Ascending aorta (tissue), 2 donors: ENCODE measurements around the gene ORM1. TPM values are rescaled to one million over a fixed set of nuclear protein-coding genes. Genes with fewer than 3 reads are reported as not detected.
A peak's percentile ranks its signal among the peaks of the same experiment; 100 is the strongest.

Experiments
- DNase-seq, 2 donors: peaks; one replicate each; pipeline ENCODE4 v3.0.0-alpha.2; 2019; ENCODE audit warnings: low spot score in 2 of 2
- H3K27ac ChIP-seq, 2 donors: fragments of 200-600 bp; sonication (generic); one replicate each; pipeline ENCODE4 v1.5.1; 2016 to 2017; ENCODE audit warnings: mild to moderate bottlenecking in 1 of 2
- H3K27me3 ChIP-seq: fragments of 200-600 bp; sonication (generic); one replicate; pipeline ENCODE4 v1.5.1; 2017
- H3K36me3 ChIP-seq, 2 donors: fragments of 200-600 bp; sonication (generic); one replicate each; pipeline ENCODE4 v1.5.1; 2016
- H3K4me1 ChIP-seq, 2 donors: fragments of 200-600 bp; sonication (generic); one replicate each; pipeline ENCODE4 v1.5.1; 2016 to 2017; ENCODE audit warnings: mild to moderate bottlenecking in 1 of 2
- H3K4me3 ChIP-seq, 2 donors: fragments of 200-600 bp; sonication (generic); one replicate each; pipeline ENCODE4 v1.5.1; 2016 to 2017; ENCODE audit warnings: mild to moderate bottlenecking in 1 of 2
- H3K9me3 ChIP-seq, 2 donors: fragments of 200-600 bp; sonication (generic); one replicate each; pipeline ENCODE4 v1.5.1; 2016
- CTCF ChIP-seq, 3 experiments: fragments of 200-600 bp in 2 of 3; fragments of 450-650 bp in 1 of 3; sonication (generic) in 2 of 3; IDR thresholded peaks; one replicate each; pipeline ENCODE4 v1.5.1; 2016 to 2019; ENCODE audit warnings: antibody characterized with exemption in 3 of 3, mild to moderate bottlenecking in 1 of 3, moderate library complexity in 1 of 3
- intact Hi-C: fragments of 100-400 bp; cut with DNase I; formaldehyde crosslinking; loops from one replicate; pipeline ENCODE4 v1.15.1; 2023
- total RNA-seq: library from RNA; depleted of rRNA; stranded (reverse); fragments of >200 nt; gene quantifications from one replicate; pipeline ENCODE4 v1.1.0, GENCODE V29; 2016

Gene ORM1
- total RNA-seq, 1 donor from 2014 or later, result 53.3 TPM

- no peaks in the 10 kb centered on the region for H3K27me3 ChIP-seq
- H3K9me3 ChIP-seq, result no peaks in the 10 kb centered on the region
- intact Hi-C loops, result no loop called here
- no peak overlapping the region for H3K27ac ChIP-seq
- TF ChIP-seq CTCF (IDR thresholded peaks at IDR 0.05), result no peak
- no peak overlapping the region for H3K4me3 ChIP-seq
- no peaks in the 10 kb centered on the region for H3K4me1 ChIP-seq
- no peaks in the 10 kb centered on the region for H3K36me3 ChIP-seq
- DNase-seq, result peak in 1 of 2 donors; percentile 28
Observed at GRCh38 chr9:114312513-114312875, 10.4 kb upstream of the ORM1 start.

GRCh38 chr9:114313186-114313585, 9.7 kb upstream of the ORM1 start:
- TF ChIP-seq CTCF (IDR thresholded peaks at IDR 0.05), result no peak
- H3K36me3 ChIP-seq, result no peaks in the 10 kb centered on the region
- H3K4me3 ChIP-seq, result no peak overlapping the region
- no peaks in the 10 kb centered on the region for H3K9me3 ChIP-seq
- H3K27ac ChIP-seq, result no peak overlapping the region
- peak in 1 of 2 donors; percentile 5 for DNase-seq
- H3K27me3 ChIP-seq, result no peaks in the 10 kb centered on the region
- no peaks in the 10 kb centered on the region for H3K4me1 ChIP-seq
- intact Hi-C loops, result no loop called here

GRCh38 chr9:114314256-114314867, 8.5 kb upstream of the ORM1 start:
- Histone ChIP-seq H3K4me3 (no peak overlapping the region), H3K27ac (peak overlapping the region; percentile 20 to 36), H3K4me1 (no peaks in the 10 kb centered on the region), H3K27me3 (no peaks in the 10 kb centered on the region), H3K9me3 (no peaks in the 10 kb centered on the region), H3K36me3 (no peaks in the 10 kb centered on the region)
- intact Hi-C loops, result no loop called here
- TF ChIP-seq CTCF (IDR thresholded peaks at IDR 0.05), result no peak
- DNase-seq, result peak in 1 of 2 donors; percentile 37

GRCh38 chr9:114314881-114315722, 7.8 kb upstream of the ORM1 start:
- no peak for TF ChIP-seq CTCF (IDR thresholded peaks at IDR 0.05)
- no peaks in the 10 kb centered on the region for H3K9me3 ChIP-seq
- intact Hi-C loops, result no loop called here
- no peaks in the 10 kb centered on the region for H3K36me3 ChIP-seq
- H3K27ac ChIP-seq, result peak overlapping the region; percentile 20 to 36
- H3K4me3 ChIP-seq, result no peak overlapping the region
- H3K4me1 ChIP-seq, result no peaks in the 10 kb centered on the region
- H3K27me3 ChIP-seq, result no peaks in the 10 kb centered on the region
- DNase-seq, result peak in 1 of 2 donors; percentile 76

GRCh38 chr9:114315723-114316363, 7.1 kb upstream of the ORM1 start:
- Histone ChIP-seq H3K4me1 (no peaks in the 10 kb centered on the region), H3K27ac (no peak overlapping the region), H3K36me3 (no peaks in the 10 kb centered on the region), H3K27me3 (no peaks in the 10 kb centered on the region), H3K4me3 (no peak overlapping the region), H3K9me3 (no peaks in the 10 kb centered on the region)
- DNase-seq, result peak in 1 of 2 donors; percentile 50
- TF ChIP-seq CTCF (IDR thresholded peaks at IDR 0.05), result no peak
- intact Hi-C loops, result no loop called here
